HG03442 (cell line): Measurements from ENCODE around the gene LTBP4.

Experiments used
- ATAC-seq: cut with Tn5 transposase; IDR thresholded peaks from one replicate; pipeline ENCODE4 v1.9.1; 2021; ENCODE audit warnings: mild to moderate bottlenecking, moderate library complexity; ENCODE audit not compliant: unreplicated experiment

LTBP4 gene

GRCh38 chr19:40658031-40658430, 56.9 kb downstream of the LTBP4 start:
- no peak for ATAC-seq

- ATAC-seq, result no peak
Measured at GRCh38 chr19:40659116-40659515, 57.9 kb downstream of the LTBP4 start.

- no peak for ATAC-seq
Measured at GRCh38 chr19:40659566-40659965, 58.4 kb downstream of the LTBP4 start.

- no peak for ATAC-seq
Measured at GRCh38 chr19:40661616-40662015, 60.4 kb downstream of the LTBP4 start.

GRCh38 chr19:40662925-40663694, 61.9 kb downstream of the LTBP4 start:
- ATAC-seq, result peak; percentile 87

GRCh38 chr19:40663695-40664692, 62.8 kb downstream of the LTBP4 start:
- ATAC-seq, result no peak

GRCh38 chr19:40666803-40667438, 65.8 kb downstream of the LTBP4 start:
- no peak for ATAC-seq

- no peak for ATAC-seq
Measured at GRCh38 chr19:40667602-40668001, 66.4 kb downstream of the LTBP4 start.

GRCh38 chr19:40668991-40669614, 67.9 kb downstream of the LTBP4 start:
- no peak for ATAC-seq

GRCh38 chr19:40671404-40671803, 70.2 kb downstream of the LTBP4 start:
- no peak for ATAC-seq

GRCh38 chr19:40672038-40672437, 70.9 kb downstream of the LTBP4 start:
- no peak for ATAC-seq

- ATAC-seq, result no peak
Measured at GRCh38 chr19:40672573-40673299, 71.6 kb downstream of the LTBP4 start.

- no peak for ATAC-seq
Measured at GRCh38 chr19:40673397-40673796, 72.2 kb downstream of the LTBP4 start.

- no peak for ATAC-seq
Measured at GRCh38 chr19:40674291-40674690, 73.1 kb downstream of the LTBP4 start.

GRCh38 chr19:40677156-40677555, 76.0 kb downstream of the LTBP4 start:
- ATAC-seq, result no peak
